Fibroblast of villous mesenchyme (primary cell): ENCODE data around the gene HIBADH. TPM values are rescaled to one million over a fixed set of nuclear protein-coding genes. Genes with fewer than 3 reads are reported as not detected.

Experiments used
- DNase-seq: peaks from one replicate; pipeline ENCODE4 v3.0.0-alpha.2; 2010; ENCODE audit warnings: low read depth
- H3K4me3 ChIP-seq: 2 replicates; pipeline ENCODE4 v1.5.1; 2011; ENCODE audit warnings: low read depth, mild to moderate bottlenecking, low read length
- CTCF ChIP-seq: IDR thresholded peaks from 2 replicates; pipeline ENCODE4 v1.5.1; 2012; ENCODE audit warnings: low read depth, mild to moderate bottlenecking, low read length; ENCODE audit not compliant: insufficient read depth
- total RNA-seq: library from RNA; depleted of rRNA; stranded (reverse); fragments of >200 nt; gene quantifications from 2 replicates; pipeline ENCODE4 v1.2.3, GENCODE V29; 2012

The HIBADH gene
- total RNA-seq, 1 donor, result 70.0 TPM

GRCh38 chr7:27605283-27605682, 57.4 kb downstream of the HIBADH start:
- DNase-seq, result peak; percentile 18
- TF ChIP-seq CTCF, result no peak
- no peak overlapping the region for H3K4me3 ChIP-seq

- H3K4me3 ChIP-seq, result no peak overlapping the region
- DNase-seq, result no peak
- no peak for TF ChIP-seq CTCF
These were observed 58.9 kb downstream of the HIBADH start for GRCh38 chr7:27603813-27604212.

- no peak for DNase-seq
- H3K4me3 ChIP-seq, result no peak overlapping the region
- TF ChIP-seq CTCF, result no peak
These were observed 59.9 kb downstream of the HIBADH start for GRCh38 chr7:27602766-27603165.

- DNase-seq, result no peak
- no peak overlapping the region for H3K4me3 ChIP-seq
- TF ChIP-seq CTCF, result no peak
These were observed 61.5 kb downstream of the HIBADH start for GRCh38 chr7:27601217-27601616.

- TF ChIP-seq CTCF, result no peak
- DNase-seq, result peak; percentile 49
- no peak overlapping the region for H3K4me3 ChIP-seq
These were observed 62.4 kb downstream of the HIBADH start for GRCh38 chr7:27600247-27600646.

- DNase-seq, result no peak
- TF ChIP-seq CTCF, result no peak
- no peak overlapping the region for H3K4me3 ChIP-seq
These were observed 67.7 kb downstream of the HIBADH start for GRCh38 chr7:27595009-27595408.

- no peak for TF ChIP-seq CTCF
- DNase-seq, result no peak
- H3K4me3 ChIP-seq, result no peak overlapping the region
These were observed 69.5 kb downstream of the HIBADH start for GRCh38 chr7:27593226-27593625.
